ENCODE measurements around the gene DPCD. TPM values are rescaled to one million over a fixed set of nuclear protein-coding genes. Genes with fewer than 3 reads are reported as not detected.

The DPCD gene
- polyA plus RNA-seq, 1 donor from 2014 or later: 234 TPM

DNA sequence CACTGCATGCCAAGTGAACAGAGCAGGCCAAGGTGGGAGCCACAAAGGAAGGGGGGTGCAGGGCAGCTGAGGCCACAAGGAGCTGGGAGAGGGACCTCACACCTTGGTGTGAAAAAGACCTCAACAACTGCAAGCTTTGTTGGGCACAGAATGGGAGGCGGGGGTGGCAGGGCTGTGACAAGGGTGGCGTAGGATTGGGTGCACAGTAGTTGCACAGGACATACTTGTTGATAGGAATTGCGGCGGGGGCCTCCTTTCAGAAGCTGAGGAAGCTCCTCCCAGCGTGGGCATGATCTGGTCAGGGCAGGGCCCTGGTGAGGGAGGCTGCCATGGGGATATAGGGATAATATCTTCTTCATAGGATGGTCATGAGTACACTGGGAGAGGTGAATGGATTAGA, 25.9 kb upstream of the DPCD start:
- Histone ChIP-seq H3K4me3 (ENCODE audit: low read length) (no peak overlapping the region), H2AFZ (ENCODE audit: low read depth, low read length) (no peak overlapping the region), H3F3A (ENCODE audit: insufficient read depth, low read length, poor library complexity, severe bottlenecking) (no peaks in the 10 kb centered on the region), H3K9ac (ENCODE audit: low read length) (no peak overlapping the region), H3K27me3 (ENCODE audit: insufficient read depth, low read depth, low read length) (no peaks in the 10 kb centered on the region), H3K79me2 (replicated peaks; ENCODE audit: insufficient read depth, low read length) (no peaks in the 10 kb centered on the region), H4K20me1 (ENCODE audit: insufficient read depth) (no peaks in the 10 kb centered on the region), H3K27ac (ENCODE audit: low read length) (no peak overlapping the region), H3K36me3 (ENCODE audit: insufficient read depth, low read length) (no peaks in the 10 kb centered on the region), H3K9me2 (ENCODE audit: insufficient read depth, low read length) (no peaks in the 10 kb centered on the region), H3K4me2 (ENCODE audit: low read length) (no peak overlapping the region), H3K9me3 (ENCODE audit: low read length) (no peaks in the 10 kb centered on the region)
- TF ChIP-seq SMC3 (conservative IDR thresholded peaks at IDR 0.05; ENCODE audit: poor library complexity) (no peak), POLR2AphosphoS5 (IDR thresholded peaks at IDR 0.05) (no peak), MXI1 (conservative IDR thresholded peaks at IDR 0.05; ENCODE audit: poor library complexity, severe bottlenecking) (no peak)
- TF ChIP-seq, protein P1, sequence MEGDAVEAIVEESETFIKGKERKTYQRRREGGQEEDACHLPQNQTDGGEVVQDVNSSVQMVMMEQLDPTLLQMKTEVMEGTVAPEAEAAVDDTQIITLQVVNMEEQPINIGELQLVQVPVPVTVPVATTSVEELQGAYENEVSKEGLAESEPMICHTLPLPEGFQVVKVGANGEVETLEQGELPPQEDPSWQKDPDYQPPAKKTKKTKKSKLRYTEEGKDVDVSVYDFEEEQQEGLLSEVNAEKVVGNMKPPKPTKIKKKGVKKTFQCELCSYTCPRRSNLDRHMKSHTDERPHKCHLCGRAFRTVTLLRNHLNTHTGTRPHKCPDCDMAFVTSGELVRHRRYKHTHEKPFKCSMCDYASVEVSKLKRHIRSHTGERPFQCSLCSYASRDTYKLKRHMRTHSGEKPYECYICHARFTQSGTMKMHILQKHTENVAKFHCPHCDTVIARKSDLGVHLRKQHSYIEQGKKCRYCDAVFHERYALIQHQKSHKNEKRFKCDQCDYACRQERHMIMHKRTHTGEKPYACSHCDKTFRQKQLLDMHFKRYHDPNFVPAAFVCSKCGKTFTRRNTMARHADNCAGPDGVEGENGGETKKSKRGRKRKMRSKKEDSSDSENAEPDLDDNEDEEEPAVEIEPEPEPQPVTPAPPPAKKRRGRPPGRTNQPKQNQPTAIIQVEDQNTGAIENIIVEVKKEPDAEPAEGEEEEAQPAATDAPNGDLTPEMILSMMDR (IDR thresholded peaks at IDR 0.05; ENCODE audit: poor library complexity, severe bottlenecking): no peak

DNA sequence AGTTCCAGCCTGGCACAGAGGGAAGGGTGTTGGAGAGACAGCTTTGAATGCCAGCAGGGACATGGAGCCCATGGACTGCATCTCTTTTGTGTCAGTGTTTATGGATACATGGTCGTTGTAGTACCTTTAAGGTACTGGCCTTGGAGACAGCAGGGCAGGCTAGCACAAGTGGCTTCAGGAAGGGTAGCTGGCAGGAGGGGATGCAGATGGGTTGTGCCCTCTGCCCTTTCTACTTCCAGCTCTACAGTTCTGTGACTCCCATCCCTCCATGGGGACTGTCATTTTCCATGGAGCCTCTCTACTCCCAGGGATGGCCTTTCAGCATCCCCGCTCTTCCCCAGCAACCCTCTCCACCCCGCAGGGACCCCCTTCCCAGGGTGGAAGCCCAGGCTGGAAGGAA, 25.1 kb upstream of the DPCD start:
- H2AFZ ChIP-seq (ENCODE audit: low read depth, low read length): no peak overlapping the region
- no peak overlapping the region for H3K4me2 ChIP-seq (ENCODE audit: low read length)
- H3F3A ChIP-seq (ENCODE audit: insufficient read depth, low read length, poor library complexity, severe bottlenecking): no peaks in the 10 kb centered on the region
- no peaks in the 10 kb centered on the region for H4K20me1 ChIP-seq (ENCODE audit: insufficient read depth)
- H3K4me3 ChIP-seq (ENCODE audit: low read length): no peak overlapping the region
- H3K36me3 ChIP-seq (ENCODE audit: insufficient read depth, low read length): no peaks in the 10 kb centered on the region
- TF ChIP-seq, protein P2, sequence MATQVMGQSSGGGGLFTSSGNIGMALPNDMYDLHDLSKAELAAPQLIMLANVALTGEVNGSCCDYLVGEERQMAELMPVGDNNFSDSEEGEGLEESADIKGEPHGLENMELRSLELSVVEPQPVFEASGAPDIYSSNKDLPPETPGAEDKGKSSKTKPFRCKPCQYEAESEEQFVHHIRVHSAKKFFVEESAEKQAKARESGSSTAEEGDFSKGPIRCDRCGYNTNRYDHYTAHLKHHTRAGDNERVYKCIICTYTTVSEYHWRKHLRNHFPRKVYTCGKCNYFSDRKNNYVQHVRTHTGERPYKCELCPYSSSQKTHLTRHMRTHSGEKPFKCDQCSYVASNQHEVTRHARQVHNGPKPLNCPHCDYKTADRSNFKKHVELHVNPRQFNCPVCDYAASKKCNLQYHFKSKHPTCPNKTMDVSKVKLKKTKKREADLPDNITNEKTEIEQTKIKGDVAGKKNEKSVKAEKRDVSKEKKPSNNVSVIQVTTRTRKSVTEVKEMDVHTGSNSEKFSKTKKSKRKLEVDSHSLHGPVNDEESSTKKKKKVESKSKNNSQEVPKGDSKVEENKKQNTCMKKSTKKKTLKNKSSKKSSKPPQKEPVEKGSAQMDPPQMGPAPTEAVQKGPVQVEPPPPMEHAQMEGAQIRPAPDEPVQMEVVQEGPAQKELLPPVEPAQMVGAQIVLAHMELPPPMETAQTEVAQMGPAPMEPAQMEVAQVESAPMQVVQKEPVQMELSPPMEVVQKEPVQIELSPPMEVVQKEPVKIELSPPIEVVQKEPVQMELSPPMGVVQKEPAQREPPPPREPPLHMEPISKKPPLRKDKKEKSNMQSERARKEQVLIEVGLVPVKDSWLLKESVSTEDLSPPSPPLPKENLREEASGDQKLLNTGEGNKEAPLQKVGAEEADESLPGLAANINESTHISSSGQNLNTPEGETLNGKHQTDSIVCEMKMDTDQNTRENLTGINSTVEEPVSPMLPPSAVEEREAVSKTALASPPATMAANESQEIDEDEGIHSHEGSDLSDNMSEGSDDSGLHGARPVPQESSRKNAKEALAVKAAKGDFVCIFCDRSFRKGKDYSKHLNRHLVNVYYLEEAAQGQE (IDR thresholded peaks at IDR 0.05; ENCODE audit: borderline replicate concordance): no peak
- TF ChIP-seq TAF1 (IDR thresholded peaks at IDR 0.05; ENCODE audit: low read depth): no peak
- TF ChIP-seq MXI1 (conservative IDR thresholded peaks at IDR 0.05; ENCODE audit: poor library complexity, severe bottlenecking): no peak
- no peak for TF ChIP-seq POLR2AphosphoS5 (IDR thresholded peaks at IDR 0.05)
- TF ChIP-seq, protein P1 (IDR thresholded peaks at IDR 0.05; ENCODE audit: poor library complexity, severe bottlenecking): no peak
- TF ChIP-seq EP300 (conservative IDR thresholded peaks at IDR 0.05; ENCODE audit: poor library complexity, severe bottlenecking): no peak
- no peak for TF ChIP-seq SMC3 (conservative IDR thresholded peaks at IDR 0.05; ENCODE audit: poor library complexity)
- TF ChIP-seq EZH2 (IDR thresholded peaks at IDR 0.05; ENCODE audit: borderline replicate concordance, insufficient read depth, low read length, poor library complexity, severe bottlenecking): no peak
- TF ChIP-seq RAD21 (conservative IDR thresholded peaks at IDR 0.05): no peak
- H3K9me3 ChIP-seq (ENCODE audit: low read length): no peaks in the 10 kb centered on the region
- no peak overlapping the region for H3K9ac ChIP-seq (ENCODE audit: low read length)
- no peak overlapping the region for H3K27ac ChIP-seq (ENCODE audit: low read length)
- H3K9me2 ChIP-seq (ENCODE audit: insufficient read depth, low read length): no peaks in the 10 kb centered on the region
- no peaks in the 10 kb centered on the region for H3K79me2 ChIP-seq (replicated peaks; ENCODE audit: insufficient read depth, low read length)
- H3K27me3 ChIP-seq (ENCODE audit: insufficient read depth, low read depth, low read length): no peaks in the 10 kb centered on the region

Data from neural cell (in vitro differentiated cells).